HEK293 (cell line): ENCODE data around the gene OTUB1.

Source experiments
- CTCF ChIA-PET: fragments of 350-600 bp; formaldehyde crosslinking; extraction: SDS; loops from one replicate; lab custom pipeline; 2021; ENCODE audit warnings: antibody characterized with exemption; lab: Yijun Ruan, JAX
- POLR2A ChIA-PET: fragments of 300-600 bp; formaldehyde crosslinking; extraction: SDS; loops from one replicate; lab custom pipeline; 2020; ENCODE audit warnings: antibody characterized with exemption, inconsistent platforms; lab: Yijun Ruan, JAX
- H3K27ac ChIP-seq: fragments of 200-500 bp; sonication (Bioruptor generic); 2 replicates; pipeline ENCODE4 v1.5.1; 2014; ENCODE audit warnings: low read depth, low read length, control low read depth, inconsistent platforms; ENCODE audit errors: extremely low read depth
- H3K36me3 ChIP-seq, 2 experiments: fragments of 200-500 bp in 1 of 2; sonication (Bioruptor generic) in 1 of 2; 1 replicate in 1 of 2; 2 replicates in 1 of 2; pipeline ENCODE4 v1.5.1; 2014 to 2017; ENCODE audit warnings: inconsistent platforms in 2 of 2, low read length in 2 of 2; ENCODE audit not compliant: control insufficient read depth in 2 of 2, insufficient read depth in 1 of 2
- H3K4me1 ChIP-seq: fragments of 200-500 bp; sonication (Bioruptor generic); 2 replicates; pipeline ENCODE4 v1.5.1; 2014; ENCODE audit warnings: mild to moderate bottlenecking, low read length, inconsistent platforms; ENCODE audit not compliant: control insufficient read depth, insufficient read depth
- H3K4me3 ChIP-seq: 2 replicates; pipeline ENCODE4 v1.5.1; 2011; ENCODE audit warnings: low read depth, mild to moderate bottlenecking, control low read depth, low read length, moderate library complexity
- H3K9me3 ChIP-seq: fragments of 200-500 bp; sonication (Bioruptor generic); 2 replicates; pipeline ENCODE4 v1.5.1; 2014; ENCODE audit warnings: low read depth, low read length, inconsistent platforms; ENCODE audit not compliant: control insufficient read depth, insufficient read depth
- GLIS1 ChIP-seq: fragments of 450-650 bp; formaldehyde crosslinking; IDR thresholded peaks from 2 replicates; pipeline ENCODE4 v1.5.1; 2016; ENCODE audit warnings: missing biosample characterization, missing genetic modification characterization
- GLIS2 ChIP-seq: fragments of 450-650 bp; formaldehyde crosslinking; IDR thresholded peaks from 2 replicates; pipeline ENCODE4 v1.5.1; 2016; ENCODE audit warnings: missing biosample characterization, missing genetic modification characterization
- KLF8 ChIP-seq: fragments of 450-650 bp; formaldehyde crosslinking; IDR thresholded peaks from 2 replicates; pipeline ENCODE4 v1.5.1; 2016; ENCODE audit warnings: missing biosample characterization, missing genetic modification characterization
- MYNN ChIP-seq: fragments of 450-650 bp; formaldehyde crosslinking; IDR thresholded peaks from 2 replicates; pipeline ENCODE4 v1.5.1; 2016; ENCODE audit warnings: missing biosample characterization, missing genetic modification characterization, borderline replicate concordance
- OVOL3 ChIP-seq: fragments of 450-650 bp; formaldehyde crosslinking; IDR thresholded peaks from 2 replicates; pipeline ENCODE4 v1.5.1; 2016; ENCODE audit warnings: missing biosample characterization, missing genetic modification characterization
- ZBTB7A ChIP-seq: fragments of 450-650 bp; formaldehyde crosslinking; IDR thresholded peaks from 2 replicates; pipeline ENCODE4 v1.5.1; 2016; ENCODE audit warnings: low read depth, missing biosample characterization, missing genetic modification characterization
- ZNF175 ChIP-seq: fragments of 450-650 bp; formaldehyde crosslinking; IDR thresholded peaks from 2 replicates; pipeline ENCODE4 v1.5.1; 2016; ENCODE audit warnings: missing biosample characterization, missing genetic modification characterization
- ZNF24 ChIP-seq: fragments of 450-650 bp; formaldehyde crosslinking; IDR thresholded peaks from 2 replicates; pipeline ENCODE4 v1.5.1; 2016; ENCODE audit warnings: missing biosample characterization, missing genetic modification characterization
- ZNF341 ChIP-seq: fragments of 450-650 bp; formaldehyde crosslinking; IDR thresholded peaks from 2 replicates; pipeline ENCODE4; 2016; ENCODE audit warnings: low read depth, missing biosample characterization, missing genetic modification characterization
- ZNF416 ChIP-seq: fragments of 450-650 bp; formaldehyde crosslinking; IDR thresholded peaks from 2 replicates; pipeline ENCODE4 v1.5.1; 2016; ENCODE audit warnings: missing biosample characterization, missing genetic modification characterization
- ZNF558 ChIP-seq: fragments of 450-650 bp; formaldehyde crosslinking; IDR thresholded peaks from 2 replicates; pipeline ENCODE4 v1.5.1; 2016; ENCODE audit warnings: missing biosample characterization, missing genetic modification characterization
- ZNF580 ChIP-seq: fragments of 450-650 bp; formaldehyde crosslinking; IDR thresholded peaks from 2 replicates; pipeline ENCODE4 v1.5.1; 2016; ENCODE audit warnings: missing biosample characterization, missing genetic modification characterization
- ZNF600 ChIP-seq: fragments of 450-650 bp; formaldehyde crosslinking; IDR thresholded peaks from 2 replicates; pipeline ENCODE4 v1.5.1; 2016; ENCODE audit warnings: missing biosample characterization, missing genetic modification characterization
- ZNF707 ChIP-seq: fragments of 450-650 bp; formaldehyde crosslinking; IDR thresholded peaks from 2 replicates; pipeline ENCODE4 v1.5.1; 2016; ENCODE audit warnings: missing biosample characterization, missing genetic modification characterization
- ZNF792 ChIP-seq: fragments of 450-650 bp; formaldehyde crosslinking; IDR thresholded peaks from 2 replicates; pipeline ENCODE4 v1.5.1; 2016; ENCODE audit warnings: missing biosample characterization, missing genetic modification characterization
- ZNF830 ChIP-seq: fragments of 450-650 bp; IDR thresholded peaks from 2 replicates; pipeline ENCODE4 v1.5.0; 2018; ENCODE audit warnings: missing biosample characterization, missing genetic modification characterization, low read depth, mild to moderate bottlenecking, moderate library complexity
- ZSCAN16 ChIP-seq: fragments of 450-650 bp; formaldehyde crosslinking; IDR thresholded peaks from 2 replicates; pipeline ENCODE4 v1.5.1; 2016; ENCODE audit warnings: missing biosample characterization, missing genetic modification characterization
- TF ChIP-seq, protein P1 (sequence below): fragments of 450-650 bp; formaldehyde crosslinking; IDR thresholded peaks from 2 replicates; pipeline ENCODE4 v1.5.1; 2016; ENCODE audit warnings: missing biosample characterization, missing genetic modification characterization

OTUB1 gene

GRCh38 chr11:64029773-64030172 lies 43.5 kb downstream of the OTUB1 start (continued):
- no peak for TF ChIP-seq ZNF830 (tag by site-specific recombination)
- no peak for TF ChIP-seq MYNN (tag by site-specific recombination)
- no peak for TF ChIP-seq ZNF707 (tag by site-specific recombination)
- TF ChIP-seq ZNF792: no peak
- TF ChIP-seq ZNF558 (tag by site-specific recombination): no peak
- TF ChIP-seq ZNF341 (tag by site-specific recombination): no peak
- TF ChIP-seq ZNF580: no peak
- no peak for TF ChIP-seq ZNF416 (tag by site-specific recombination)
- TF ChIP-seq ZNF175 (tag by site-specific recombination): no peak
- no peak for TF ChIP-seq OVOL3 (tag by site-specific recombination)
- no peak for TF ChIP-seq ZNF600
- TF ChIP-seq ZNF24 (tag by site-specific recombination): no peak
- TF ChIP-seq, protein P1, sequence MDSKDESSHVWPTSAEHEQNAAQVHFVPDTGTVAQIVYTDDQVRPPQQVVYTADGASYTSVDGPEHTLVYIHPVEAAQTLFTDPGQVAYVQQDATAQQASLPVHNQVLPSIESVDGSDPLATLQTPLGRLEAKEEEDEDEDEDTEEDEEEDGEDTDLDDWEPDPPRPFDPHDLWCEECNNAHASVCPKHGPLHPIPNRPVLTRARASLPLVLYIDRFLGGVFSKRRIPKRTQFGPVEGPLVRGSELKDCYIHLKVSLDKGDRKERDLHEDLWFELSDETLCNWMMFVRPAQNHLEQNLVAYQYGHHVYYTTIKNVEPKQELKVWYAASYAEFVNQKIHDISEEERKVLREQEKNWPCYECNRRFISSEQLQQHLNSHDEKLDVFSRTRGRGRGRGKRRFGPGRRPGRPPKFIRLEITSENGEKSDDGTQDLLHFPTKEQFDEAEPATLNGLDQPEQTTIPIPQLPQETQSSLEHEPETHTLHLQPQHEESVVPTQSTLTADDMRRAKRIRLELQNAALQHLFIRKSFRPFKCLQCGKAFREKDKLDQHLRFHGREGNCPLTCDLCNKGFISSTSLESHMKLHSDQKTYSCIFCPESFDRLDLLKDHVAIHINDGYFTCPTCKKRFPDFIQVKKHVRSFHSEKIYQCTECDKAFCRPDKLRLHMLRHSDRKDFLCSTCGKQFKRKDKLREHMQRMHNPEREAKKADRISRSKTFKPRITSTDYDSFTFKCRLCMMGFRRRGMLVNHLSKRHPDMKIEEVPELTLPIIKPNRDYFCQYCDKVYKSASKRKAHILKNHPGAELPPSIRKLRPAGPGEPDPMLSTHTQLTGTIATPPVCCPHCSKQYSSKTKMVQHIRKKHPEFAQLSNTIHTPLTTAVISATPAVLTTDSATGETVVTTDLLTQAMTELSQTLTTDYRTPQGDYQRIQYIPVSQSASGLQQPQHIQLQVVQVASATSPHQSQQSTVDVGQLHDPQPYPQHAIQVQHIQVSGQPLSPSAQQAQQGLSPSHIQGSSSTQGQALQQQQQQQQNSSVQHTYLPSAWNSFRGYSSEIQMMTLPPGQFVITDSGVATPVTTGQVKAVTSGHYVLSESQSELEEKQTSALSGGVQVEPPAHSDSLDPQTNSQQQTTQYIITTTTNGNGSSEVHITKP (tag by site-specific recombination): 0 out of 2 replicates have a peak, but pooled peaks have one; percentile 10
- no peak for TF ChIP-seq KLF8 (tag by site-specific recombination)
- no peak for TF ChIP-seq ZSCAN16 (tag by site-specific recombination)
- TF ChIP-seq ZBTB7A (tag by site-specific recombination): no peak

DNA sequence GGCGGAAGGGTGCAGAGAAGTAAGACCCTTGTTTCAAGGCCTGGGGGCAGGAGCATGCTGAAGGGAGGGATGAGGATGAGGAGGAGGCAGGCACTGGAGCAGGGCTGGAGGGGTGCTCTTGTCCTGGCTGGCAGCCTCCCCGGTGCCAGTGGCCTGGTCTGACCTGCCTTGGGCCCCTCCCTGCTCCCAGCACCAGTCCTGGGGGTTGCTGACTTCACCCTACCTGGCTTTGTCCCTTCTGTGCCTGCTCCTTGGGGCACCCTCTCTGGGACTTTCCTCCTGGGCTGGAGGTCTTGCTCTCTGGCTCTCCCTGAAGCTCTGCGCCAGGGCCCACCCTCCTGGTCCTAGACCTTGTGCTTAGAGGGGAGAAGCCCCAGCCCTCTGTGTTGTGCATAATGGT lies 44.8 kb downstream of the OTUB1 start:
- H3K4me1 ChIP-seq: no peaks in the 10 kb centered on the region
- CTCF ChIA-PET: interaction anchor here (0.6 to 1.6 kb wide), 3 partner anchors 10 to 109 kb away, joined by 4 to 6 read pairs (median 5); no protein-coding TSS in a partner anchor
- H3K9me3 ChIP-seq: no peaks in the 10 kb centered on the region
- H3K4me3 ChIP-seq: no peak overlapping the region
- POLR2A ChIA-PET: interaction anchor here (0.7 kb wide), 1 partner anchor 202 kb away, joined by 3 read pairs; no protein-coding TSS in a partner anchor
- TF ChIP-seq ZNF341 (tag by site-specific recombination): no peak
- TF ChIP-seq GLIS1: peak; percentile 94
- TF ChIP-seq, protein P1 (tag by site-specific recombination): no peak
- TF ChIP-seq GLIS2 (tag by site-specific recombination): 0 out of 2 replicates have a peak, but pooled peaks have one; percentile 23
- no peaks in the 10 kb centered on the region for H3K36me3 ChIP-seq
- H3K27ac ChIP-seq: no peak overlapping the region
